SH-SY5Y (cell line): ENCODE data around the gene PAWR.

Experiments used
- GATA2 ChIP-seq: IDR thresholded peaks from 2 replicates; pipeline ENCODE4 v1.6.1; 2011; ENCODE audit warnings: mild to moderate bottlenecking, low read depth, low read length
- GATA3 ChIP-seq: IDR thresholded peaks from 2 replicates; pipeline ENCODE4 v1.6.1; 2011; ENCODE audit warnings: low read depth, mild to moderate bottlenecking, low read length, moderate library complexity

Gene PAWR

GRCh38 chr12:79691511-79692248, 916 bp upstream of the PAWR start:
- TF ChIP-seq GATA2 (no peak), GATA3 (no peak)

- TF ChIP-seq GATA3 (no peak), GATA2 (no peak)
These were observed 574 bp downstream of the PAWR start for GRCh38 chr12:79690142-79690637.

- TF ChIP-seq GATA2 = no peak
- no peak for TF ChIP-seq GATA3
These were observed 1.2 kb downstream of the PAWR start for GRCh38 chr12:79689477-79690141.

- TF ChIP-seq GATA3 = no peak
- no peak for TF ChIP-seq GATA2
These were observed 1.7 kb downstream of the PAWR start for GRCh38 chr12:79689061-79689476.

- no peak for TF ChIP-seq GATA2
- TF ChIP-seq GATA3 = no peak
These were observed 2.2 kb downstream of the PAWR start for GRCh38 chr12:79688376-79689060.

GRCh38 chr12:79687711-79688260, 3.0 kb downstream of the PAWR start:
- no peak for TF ChIP-seq GATA2

GRCh38 chr12:79686171-79686570, 4.6 kb downstream of the PAWR start:
- TF ChIP-seq GATA3 (no peak), GATA2 (no peak)

- no peak for TF ChIP-seq GATA2
- TF ChIP-seq GATA3 = no peak
These were observed 5.7 kb downstream of the PAWR start for GRCh38 chr12:79685068-79685467.

GRCh38 chr12:79682593-79682992, 8.2 kb downstream of the PAWR start:
- TF ChIP-seq GATA2 (no peak), GATA3 (no peak)

GRCh38 chr12:79681008-79681590, 9.7 kb downstream of the PAWR start:
- no peak for TF ChIP-seq GATA2
- TF ChIP-seq GATA3 = no peak

- TF ChIP-seq GATA3 (no peak), GATA2 (no peak)
These were observed 10.7 kb downstream of the PAWR start for GRCh38 chr12:79680051-79680450.

- TF ChIP-seq GATA2 (no peak), GATA3 (no peak)
These were observed 12.5 kb downstream of the PAWR start for GRCh38 chr12:79678306-79678705.

- no peak for TF ChIP-seq GATA2
- no peak for TF ChIP-seq GATA3
These were observed 13.1 kb downstream of the PAWR start for GRCh38 chr12:79677672-79678071.

GRCh38 chr12:79676579-79676978, 14.2 kb downstream of the PAWR start:
- TF ChIP-seq GATA3 (no peak), GATA2 (no peak)
